ENCODE data around the gene NOC2L. TPM values are rescaled to one million over a fixed set of nuclear protein-coding genes. Genes with fewer than 3 reads are reported as not detected.
"Not testable (repeated sequence)": the region's sequence is repeated elsewhere in the genome, so short reads cannot be mapped to it uniquely, and the experiment has no call there.

The NOC2L gene
- total and polyA plus RNA-seq, 8 donors: 23.3 to 86.5 (median 37.5) TPM

- H3K4me1 ChIP-seq: no peaks in the 10 kb centered on the region
- H3K4me3 ChIP-seq: no peak overlapping the region
- peaks cover 9 to 80% (median 44%) of the 10 kb centered on the region in 3 donors for H3K36me3 ChIP-seq
- TF ChIP-seq CTCF (IDR thresholded peaks at IDR 0.05): no peak
- H3K27ac ChIP-seq: no peak overlapping the region
- no peak for DNase-seq
- 95 to 96% methylated on average over 23 of the region's 23 CpGs for WGBS, 2 donors
- no peak for FAIRE-seq
- intact Hi-C loops (cut with DNase I): no loop called here
- H3K27me3 ChIP-seq: no peaks in the 10 kb centered on the region
- H3K9me3 ChIP-seq: no peaks in the 10 kb centered on the region
- ATAC-seq: no peak
Measured at GRCh38 chr1:950881-951280, 8.2 kb downstream of the NOC2L start.

- WGBS, 2 donors: 92 to 96% methylated on average over 9 of the region's 9 CpGs
- H3K36me3 ChIP-seq: peaks cover 9 to 81% (median 43%) of the 10 kb centered on the region in 3 donors
Measured at GRCh38 chr1:950268-950667, 8.8 kb downstream of the NOC2L start.

GRCh38 chr1:947958-948357 is 11.1 kb downstream of the NOC2L start:
- 93 to 95% methylated on average over 15 of the region's 15 CpGs for WGBS, 2 donors
- intact Hi-C loops (cut with DNase I): no loop called here
- no peak for TF ChIP-seq CTCF (IDR thresholded peaks at IDR 0.05)
- H3K4me3 ChIP-seq: no peak overlapping the region
- no peak for DNase-seq
- peaks cover 5 to 68% (median 30%) of the 10 kb centered on the region in 3 donors for H3K36me3 ChIP-seq
- ATAC-seq: no peak
- no peak overlapping the region for H3K27ac ChIP-seq
- FAIRE-seq: no peak
- no peaks in the 10 kb centered on the region for H3K9me3 ChIP-seq
- no peaks in the 10 kb centered on the region for H3K27me3 ChIP-seq
- H3K4me1 ChIP-seq: no peaks in the 10 kb centered on the region

More at GRCh38 chr1:950268-950667, 8.8 kb downstream of the NOC2L start:
- Histone ChIP-seq H3K4me3 (no peak overlapping the region), H3K4me1 (no peaks in the 10 kb centered on the region), H3K27ac (no peak overlapping the region), H3K27me3 (no peaks in the 10 kb centered on the region), H3K9me3 (no peaks in the 10 kb centered on the region)
- DNase-seq (no peak), ATAC-seq (no peak), FAIRE-seq (no peak)
- no peak for TF ChIP-seq CTCF (IDR thresholded peaks at IDR 0.05)
- intact Hi-C loops (cut with DNase I): no loop called here

- H3K9me3 ChIP-seq; FAIRE-seq; H3K27me3 ChIP-seq; DNase-seq; ATAC-seq; H3K4me1 ChIP-seq; H3K27ac ChIP-seq; H3K4me3 ChIP-seq; intact Hi-C loops (cut with DNase I): not testable (repeated sequence)
- WGBS, 2 donors: 92 to 98% methylated on average over 13 of the region's 13 CpGs
- H3K36me3 ChIP-seq: peaks cover 2 to 57% (median 22%) of the 10 kb centered on the region in 3 donors
Measured at GRCh38 chr1:946811-947210, 12.2 kb downstream of the NOC2L start.

- ATAC-seq: no peak
- H3K4me3 ChIP-seq: no peak overlapping the region
- H3K36me3 ChIP-seq: peaks cover 2 to 49% (median 19%) of the 10 kb centered on the region in 3 donors
- WGBS, 2 donors: 89 to 90% methylated on average over 29 of the region's 29 CpGs
- peaks cover 4 to 13% (median 7%) of the 10 kb centered on the region in 3 donors for H3K4me1 ChIP-seq
- peaks cover 0 to 7% (median 2%) of the 10 kb centered on the region in 4 donors for H3K27me3 ChIP-seq
- no peak for FAIRE-seq
- no peak for TF ChIP-seq CTCF (IDR thresholded peaks at IDR 0.05)
- intact Hi-C loops (cut with DNase I): no loop called here
- no peaks in the 10 kb centered on the region for H3K9me3 ChIP-seq
- no peak for DNase-seq
- H3K27ac ChIP-seq: no peak overlapping the region
Measured at GRCh38 chr1:945688-946556, 13.1 kb downstream of the NOC2L start.
